ENCODE measurements around the gene IPO4.

- TF ChIP-seq CTCF (IDR thresholded peaks at IDR 0.05; ENCODE audit: poor library complexity): no peak
- TF ChIP-seq EZH2phosphoT487 (IDR thresholded peaks at IDR 0.05; ENCODE audit: low read depth, severe bottlenecking, unreplicated experiment): no peak
Observed at GRCh38 chr14:24138396-24139271, 50.0 kb downstream of the IPO4 start.
